Measurements from ENCODE around the gene UBE3A. TPM values are rescaled to one million over a fixed set of nuclear protein-coding genes. Genes with fewer than 3 reads are reported as not detected.

Gene UBE3A
- polyA plus RNA-seq, 3 donors from 2014 or later: 79.3 to 133 (median 84.1) TPM

- DNase-seq: no peak
- peaks cover 55 to 91% of the 10 kb centered on the region in 2 donors for H3K4me1 Mint-ChIP-seq
- H3K27me3 Mint-ChIP-seq (ENCODE audit: low read depth in 3 of 3): peaks cover 0 to 2% (median 0%) of the 10 kb centered on the region in 3 donors
- peaks cover 9 to 11% (median 9%) of the 10 kb centered on the region in 3 donors for H3K36me3 Mint-ChIP-seq
- no peaks in the 10 kb centered on the region for H3K9me3 Mint-ChIP-seq
- H3K4me3 Mint-ChIP-seq: no peak overlapping the region
- no peak overlapping the region for H3K27ac Mint-ChIP-seq
Measured at GRCh38 chr15:25408929-25409328, 29.9 kb downstream of the UBE3A start.

DNA sequence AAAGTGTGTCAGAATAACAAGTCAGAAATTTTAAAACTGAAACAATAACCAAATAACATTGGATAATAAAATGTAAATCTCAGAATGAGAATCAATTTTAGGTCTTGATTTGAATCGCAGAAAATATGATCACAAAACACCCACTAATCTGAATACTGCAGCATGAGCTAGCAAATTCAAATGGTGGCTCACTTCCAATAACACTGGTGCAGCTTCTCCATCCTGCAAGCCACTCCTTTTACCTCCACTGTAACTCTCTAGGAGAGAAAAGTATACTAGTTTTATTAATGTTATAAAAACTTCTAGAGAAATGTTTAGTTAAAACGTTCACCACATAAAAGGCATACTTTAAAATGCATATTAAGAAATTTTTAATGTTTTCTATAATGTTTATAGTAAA lies 30.4 kb downstream of the UBE3A start:
- H3K4me3 Mint-ChIP-seq: no peak overlapping the region
- peaks cover 50 to 86% of the 10 kb centered on the region in 2 donors for H3K4me1 Mint-ChIP-seq
- peaks cover 0 to 2% (median 0%) of the 10 kb centered on the region in 3 donors for H3K27me3 Mint-ChIP-seq (ENCODE audit: low read depth in 3 of 3)
- no peak for DNase-seq
- no peaks in the 10 kb centered on the region for H3K9me3 Mint-ChIP-seq
- no peak overlapping the region for H3K27ac Mint-ChIP-seq
- peaks cover 9 to 16% (median 14%) of the 10 kb centered on the region in 3 donors for H3K36me3 Mint-ChIP-seq

- H3K4me1 Mint-ChIP-seq: peaks cover 47 to 81% of the 10 kb centered on the region in 2 donors
- H3K4me3 Mint-ChIP-seq: no peak overlapping the region
- peak overlapping the region in 1 of 6 donors; percentile 4 for H3K27ac Mint-ChIP-seq
- peaks cover 0 to 2% (median 0%) of the 10 kb centered on the region in 3 donors for H3K27me3 Mint-ChIP-seq (ENCODE audit: low read depth in 3 of 3)
- DNase-seq: no peak
- no peaks in the 10 kb centered on the region for H3K9me3 Mint-ChIP-seq
- H3K36me3 Mint-ChIP-seq: peaks cover 11 to 21% (median 19%) of the 10 kb centered on the region in 3 donors
Measured at GRCh38 chr15:25407950-25408349, 30.9 kb downstream of the UBE3A start.

DNA sequence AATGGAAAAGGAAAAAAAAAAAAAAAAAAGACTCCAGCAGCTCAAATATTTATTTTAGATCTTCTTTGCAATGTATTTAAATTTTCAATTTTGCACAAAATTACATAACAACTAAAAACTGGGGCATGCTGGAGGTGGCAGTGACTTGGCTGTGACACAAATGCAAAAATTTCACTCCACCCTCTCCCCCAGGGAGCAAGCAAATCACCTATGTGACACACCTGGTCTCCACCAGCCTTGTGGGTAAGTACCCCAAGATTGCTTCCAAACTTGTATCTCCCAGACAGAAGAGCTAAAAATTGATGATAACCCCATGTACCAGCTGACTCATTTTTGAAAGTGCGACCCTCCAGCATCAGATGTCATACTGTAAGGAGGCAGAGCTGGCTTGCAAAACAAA lies 32.0 kb downstream of the UBE3A start:
- DNase-seq: no peak
- Mint-ChIP-seq H3K36me3 (peaks cover 18 to 28% (median 23%) of the 10 kb centered on the region in 3 donors), H3K27me3 (ENCODE audit: low read depth in 3 of 3) (peaks cover 0 to 2% (median 2%) of the 10 kb centered on the region in 3 donors), H3K4me3 (no peak overlapping the region), H3K9me3 (no peaks in the 10 kb centered on the region), H3K27ac (peak overlapping the region in 3 of 6 donors; percentile 12 to 86 (median 66)), H3K4me1 (peaks cover 41 to 70% of the 10 kb centered on the region in 2 donors)

DNA sequence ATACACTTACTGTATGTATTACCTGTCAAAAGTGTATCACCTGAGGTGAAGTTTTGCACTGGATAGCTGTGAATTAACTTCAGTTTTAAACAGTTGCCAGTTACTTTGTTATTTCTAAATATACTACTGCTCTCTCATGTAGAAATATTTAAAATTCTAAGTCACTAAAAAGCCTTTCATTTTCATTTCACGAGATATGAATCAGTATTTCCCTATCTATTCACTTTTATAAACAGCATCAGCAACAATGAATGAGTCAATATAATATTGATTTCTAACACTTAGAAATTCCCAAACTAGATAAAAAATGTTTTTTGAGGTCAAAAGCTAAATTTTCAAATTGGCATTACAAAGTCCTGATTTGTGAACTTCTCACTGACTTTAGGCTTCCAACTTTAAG lies 32.6 kb downstream of the UBE3A start:
- Mint-ChIP-seq H3K27me3 (ENCODE audit: low read depth in 3 of 3) (peaks cover 0 to 4% (median 2%) of the 10 kb centered on the region in 3 donors), H3K27ac (peak overlapping the region in 1 of 6 donors; percentile 30), H3K36me3 (peaks cover 23 to 34% (median 23%) of the 10 kb centered on the region in 3 donors), H3K4me1 (peaks cover 35 to 64% of the 10 kb centered on the region in 2 donors), H3K9me3 (no peaks in the 10 kb centered on the region), H3K4me3 (no peak overlapping the region)
- DNase-seq: no peak

DNA sequence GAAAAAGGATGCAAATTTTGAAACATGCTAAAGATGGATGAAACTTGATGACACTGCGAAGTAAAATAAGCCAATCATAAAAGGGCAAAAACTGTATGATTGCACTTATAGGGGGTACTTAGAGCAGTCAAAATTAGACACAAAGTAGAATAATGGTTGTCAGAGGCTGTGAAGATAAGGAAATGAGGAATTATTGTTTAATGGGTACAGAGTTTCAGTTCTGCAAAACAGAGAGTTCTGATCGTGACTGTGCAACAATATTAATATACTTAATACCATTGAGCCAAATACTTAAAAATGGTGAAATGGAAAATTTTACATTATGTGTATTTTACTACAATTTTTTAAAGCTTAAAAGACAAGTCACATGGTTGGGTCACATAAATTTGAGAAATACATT lies 35.1 kb downstream of the UBE3A start:
- Mint-ChIP-seq H3K4me1 (peaks cover 17 to 46% of the 10 kb centered on the region in 2 donors), H3K27me3 (ENCODE audit: low read depth in 3 of 3) (peaks cover 0 to 5% (median 2%) of the 10 kb centered on the region in 3 donors), H3K36me3 (peaks cover 29 to 34% (median 30%) of the 10 kb centered on the region in 3 donors), H3K27ac (no peak overlapping the region), H3K9me3 (no peaks in the 10 kb centered on the region), H3K4me3 (no peak overlapping the region)
- no peak for DNase-seq

DNA sequence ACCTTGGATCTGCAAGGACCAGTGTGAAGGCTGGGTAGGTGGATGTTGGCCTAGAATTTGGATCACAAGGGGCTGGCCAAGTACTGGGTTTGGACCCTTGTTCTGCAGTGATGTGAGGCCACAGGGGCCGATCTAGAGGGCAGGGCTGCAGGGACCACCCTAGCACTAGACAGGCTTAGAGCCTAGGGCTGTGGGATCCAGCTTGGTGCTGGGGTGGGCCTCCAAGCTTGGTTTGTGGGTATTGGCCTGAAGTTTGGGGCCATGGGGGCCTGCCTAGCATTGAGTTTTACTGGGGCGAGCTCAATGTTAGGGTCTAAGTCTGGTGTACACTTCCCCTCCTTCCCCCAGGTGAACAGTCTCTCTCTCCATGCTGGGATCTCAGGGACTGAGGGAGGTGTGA lies 36.5 kb downstream of the UBE3A start:
- H3K4me3 Mint-ChIP-seq: no peak overlapping the region
- H3K36me3 Mint-ChIP-seq: peaks cover 29 to 38% (median 30%) of the 10 kb centered on the region in 3 donors
- H3K27me3 Mint-ChIP-seq (ENCODE audit: low read depth in 3 of 3): peaks cover 2 to 5% (median 2%) of the 10 kb centered on the region in 3 donors
- H3K27ac Mint-ChIP-seq: no peak overlapping the region
- H3K4me1 Mint-ChIP-seq: peaks cover 23 to 40% of the 10 kb centered on the region in 2 donors
- H3K9me3 Mint-ChIP-seq: no peaks in the 10 kb centered on the region
- no peak for DNase-seq

- peaks cover 2 to 4% (median 2%) of the 10 kb centered on the region in 3 donors for H3K27me3 Mint-ChIP-seq (ENCODE audit: low read depth in 3 of 3)
- peaks cover 29 to 38% (median 30%) of the 10 kb centered on the region in 3 donors for H3K36me3 Mint-ChIP-seq
- no peak for DNase-seq
- H3K27ac Mint-ChIP-seq: no peak overlapping the region
- no peaks in the 10 kb centered on the region for H3K9me3 Mint-ChIP-seq
- H3K4me3 Mint-ChIP-seq: no peak overlapping the region
- H3K4me1 Mint-ChIP-seq: peaks cover 17 to 38% of the 10 kb centered on the region in 2 donors
Measured at GRCh38 chr15:25401501-25401900, 37.3 kb downstream of the UBE3A start.

GRCh38 chr15:25397100-25397499 lies 41.7 kb downstream of the UBE3A start:
- peaks cover 0 to 4% (median 2%) of the 10 kb centered on the region in 3 donors for H3K27me3 Mint-ChIP-seq (ENCODE audit: low read depth in 3 of 3)
- H3K27ac Mint-ChIP-seq: peak overlapping the region in 3 of 6 donors; percentile 17 to 54 (median 50)
- no peak overlapping the region for H3K4me3 Mint-ChIP-seq
- H3K4me1 Mint-ChIP-seq: peaks cover 17 to 41% of the 10 kb centered on the region in 2 donors
- peaks cover 6 to 15% (median 14%) of the 10 kb centered on the region in 3 donors for H3K36me3 Mint-ChIP-seq
- H3K9me3 Mint-ChIP-seq: no peaks in the 10 kb centered on the region
- DNase-seq: no peak

DNA sequence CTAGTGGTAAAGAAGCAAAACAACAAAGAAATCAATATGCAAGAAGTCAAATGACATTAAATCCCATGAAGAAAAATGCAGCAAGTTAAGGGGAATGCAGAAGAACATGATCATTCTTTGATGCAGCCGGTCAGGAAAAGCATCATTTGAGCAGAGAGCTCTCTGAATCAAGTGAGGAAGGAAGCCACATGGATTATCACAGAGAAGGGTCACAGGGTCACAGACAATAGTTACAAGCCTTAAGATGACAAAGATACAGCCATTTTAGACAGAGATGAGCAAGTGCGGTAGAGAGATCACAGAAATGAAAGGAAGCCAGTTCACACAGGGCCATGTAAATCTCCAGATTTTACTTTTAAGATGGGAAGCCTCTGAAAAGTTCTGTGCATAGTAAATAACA lies 43.9 kb downstream of the UBE3A start:
- H3K4me3 Mint-ChIP-seq: no peak overlapping the region
- H3K4me1 Mint-ChIP-seq: peaks cover 22 to 49% of the 10 kb centered on the region in 2 donors
- H3K27me3 Mint-ChIP-seq (ENCODE audit: low read depth in 3 of 3): peaks cover 0 to 2% (median 0%) of the 10 kb centered on the region in 3 donors
- H3K27ac Mint-ChIP-seq: peak overlapping the region in 4 of 6 donors; percentile 10 to 55 (median 21)
- no peak for DNase-seq
- H3K36me3 Mint-ChIP-seq: peaks cover 0 to 7% (median 6%) of the 10 kb centered on the region in 3 donors
- no peaks in the 10 kb centered on the region for H3K9me3 Mint-ChIP-seq

DNA sequence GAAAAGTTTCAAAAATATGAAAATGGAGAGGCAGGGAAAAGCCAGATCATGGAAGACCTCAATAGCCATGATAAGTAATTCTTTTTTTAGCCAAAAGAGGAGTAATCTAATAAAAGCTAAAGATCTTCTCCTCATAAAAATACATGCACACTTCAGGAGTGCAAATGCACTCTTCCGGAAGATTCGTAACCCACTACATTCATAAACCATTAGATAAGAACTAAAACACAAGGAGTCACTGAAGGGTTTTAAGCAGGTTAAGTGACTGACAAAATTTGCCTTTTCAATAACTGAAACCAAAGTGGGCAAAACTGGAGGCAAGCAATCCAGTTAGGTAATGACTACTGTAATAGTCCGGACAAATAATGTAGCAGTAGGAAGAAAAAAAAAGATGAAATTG lies 46.0 kb downstream of the UBE3A start:
- peaks cover 0 to 6% (median 3%) of the 10 kb centered on the region in 3 donors for H3K36me3 Mint-ChIP-seq
- no peaks in the 10 kb centered on the region for H3K9me3 Mint-ChIP-seq

DNA sequence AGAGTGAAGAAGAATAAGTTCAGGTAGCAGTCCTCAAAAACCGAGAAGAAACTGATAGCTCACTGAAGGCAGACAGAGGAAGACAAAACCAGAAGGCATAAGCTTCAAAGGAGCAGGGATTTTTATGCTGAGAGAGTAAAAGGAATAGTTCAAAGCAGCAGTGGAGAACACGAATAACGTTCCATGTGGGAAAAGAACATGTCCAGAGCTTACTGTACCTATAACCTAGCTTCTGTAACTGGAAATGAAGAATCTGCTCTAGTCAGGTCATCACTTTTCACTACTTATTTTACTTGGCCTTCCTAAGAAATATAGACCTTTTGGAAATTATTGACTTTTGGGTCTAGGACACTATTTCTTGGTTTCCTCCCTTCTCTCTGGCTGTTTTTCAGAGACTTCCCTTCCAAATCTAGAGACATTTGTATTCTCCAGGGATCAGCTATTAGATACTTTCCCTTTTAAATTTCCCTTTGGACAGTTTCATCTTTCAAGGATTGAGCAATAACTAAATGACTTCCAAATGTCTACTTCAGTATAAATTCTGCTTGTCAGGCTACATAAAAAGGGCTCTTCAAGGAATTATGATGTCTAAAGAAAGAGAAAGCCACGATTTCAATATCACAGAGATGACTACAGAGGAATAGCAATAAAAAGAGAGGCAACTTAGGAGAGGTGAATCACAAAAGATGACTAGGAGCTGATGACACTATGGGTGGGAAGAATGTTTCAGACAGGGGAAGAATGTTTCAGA lies 46.7 kb downstream of the UBE3A start:
- no peak for DNase-seq
- H3K27me3 Mint-ChIP-seq (ENCODE audit: low read depth in 3 of 3): no peaks in the 10 kb centered on the region
- peaks cover 30 to 57% of the 10 kb centered on the region in 2 donors for H3K4me1 Mint-ChIP-seq
- no peak overlapping the region for H3K4me3 Mint-ChIP-seq
- no peak overlapping the region for H3K27ac Mint-ChIP-seq
- H3K9me3 Mint-ChIP-seq: no peaks in the 10 kb centered on the region
- peaks cover 0 to 6% (median 4%) of the 10 kb centered on the region in 3 donors for H3K36me3 Mint-ChIP-seq

More for the DNA sequence above, 46.0 kb downstream of the UBE3A start:
- Mint-ChIP-seq H3K4me1 (peaks cover 33 to 61% of the 10 kb centered on the region in 2 donors), H3K27me3 (ENCODE audit: low read depth in 3 of 3) (no peaks in the 10 kb centered on the region), H3K27ac (no peak overlapping the region), H3K4me3 (no peak overlapping the region)
- no peak for DNase-seq

DNA sequence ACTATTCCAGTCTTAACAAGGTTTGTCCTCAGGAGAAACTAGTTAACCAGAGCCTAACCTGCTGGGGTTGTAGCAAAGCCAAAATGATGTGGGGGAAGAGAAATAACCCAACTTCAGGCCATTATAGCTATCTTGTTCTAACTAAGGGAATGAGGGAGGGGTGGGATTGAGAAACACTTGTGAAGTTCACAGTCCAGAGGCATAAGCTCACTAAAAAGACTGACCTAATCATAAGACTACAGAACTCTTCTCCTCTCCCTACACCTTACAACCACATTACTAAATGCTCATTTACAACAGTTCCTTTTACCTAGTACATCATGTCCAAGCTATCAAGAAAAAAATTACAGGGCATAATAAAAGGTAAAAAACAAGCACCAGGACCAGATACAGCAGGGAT lies 52.8 kb downstream of the UBE3A start:
- Mint-ChIP-seq H3K9me3 (peaks cover 0 to 4% (median under 1%) of the 10 kb centered on the region in 6 donors), H3K27me3 (ENCODE audit: low read depth in 3 of 3) (no peaks in the 10 kb centered on the region), H3K27ac (peak overlapping the region in 3 of 6 donors; percentile 7 to 55 (median 39)), H3K4me3 (no peak overlapping the region), H3K4me1 (peaks cover 47 to 78% of the 10 kb centered on the region in 2 donors), H3K36me3 (peaks cover 24 to 42% (median 33%) of the 10 kb centered on the region in 3 donors)
- no peak for DNase-seq

GRCh38 chr15:25381579-25381978 lies 57.2 kb downstream of the UBE3A start:
- Mint-ChIP-seq H3K4me3 (no peak overlapping the region), H3K4me1 (peaks cover 30 to 82% of the 10 kb centered on the region in 2 donors), H3K9me3 (peaks cover 0 to 4% (median under 1%) of the 10 kb centered on the region in 6 donors), H3K36me3 (peaks cover 20 to 45% (median 40%) of the 10 kb centered on the region in 3 donors), H3K27me3 (ENCODE audit: low read depth in 3 of 3) (no peaks in the 10 kb centered on the region), H3K27ac (no peak overlapping the region)
- no peak for DNase-seq

Measured in immature natural killer cell (primary cell).